KMS-11 (cell line): Measurements from ENCODE around the gene BARX2.

Experiments
- H2AFZ ChIP-seq: fragments of 200-600 bp; sonication (generic); 2 replicates; pipeline ENCODE4 v1.6.1; 2016; ENCODE audit warnings: antibody characterized with exemption, mixed run types, low read depth
- H3K27ac ChIP-seq: fragments of 200-600 bp; sonication (generic); 2 replicates; pipeline ENCODE4 v1.6.1; 2016; ENCODE audit warnings: mild to moderate bottlenecking, mixed run types
- H3K27me3 ChIP-seq: fragments of 200-600 bp; sonication (generic); 2 replicates; pipeline ENCODE4 v1.6.1; 2017; ENCODE audit warnings: mild to moderate bottlenecking, low read depth, mixed run types, moderate library complexity; ENCODE audit not compliant: insufficient read depth
- H3K36me3 ChIP-seq: fragments of 200-600 bp; sonication (generic); 2 replicates; pipeline ENCODE4 v1.6.1; 2017; ENCODE audit warnings: mild to moderate bottlenecking, mixed run types; ENCODE audit not compliant: insufficient read depth
- H3K4me1 ChIP-seq: fragments of 200-600 bp; sonication (generic); 2 replicates; pipeline ENCODE4 v1.6.1; 2016; ENCODE audit warnings: mild to moderate bottlenecking, low read depth, mixed run types; ENCODE audit not compliant: poor library complexity, severe bottlenecking
- H3K4me2 ChIP-seq: fragments of 200-600 bp; sonication (generic); 2 replicates; pipeline ENCODE4 v1.7.0; 2016; ENCODE audit warnings: mild to moderate bottlenecking, mixed run types
- H3K4me3 ChIP-seq: fragments of 200-600 bp; sonication (generic); IDR thresholded peaks from 2 replicates; pipeline ENCODE4 v1.6.1; 2017; ENCODE audit warnings: low read depth, low read length, mixed read lengths; ENCODE audit not compliant: insufficient read depth
- H3K79me2 ChIP-seq: fragments of 200-600 bp; sonication (generic); 2 replicates; pipeline ENCODE4 v1.6.1; 2016; ENCODE audit warnings: low read depth, mixed run types; ENCODE audit not compliant: insufficient read depth
- H3K9ac ChIP-seq: fragments of 200-600 bp; sonication (generic); 2 replicates; pipeline ENCODE4 v1.6.1; 2016; ENCODE audit warnings: mild to moderate bottlenecking, mixed run types
- H4K20me1 ChIP-seq: fragments of 200-600 bp; sonication (generic); 2 replicates; pipeline ENCODE4 v1.6.1; 2016; ENCODE audit warnings: mild to moderate bottlenecking, mixed run types; ENCODE audit not compliant: insufficient read depth
- CTCF ChIP-seq: fragments of 200-600 bp; sonication (generic); conservative IDR thresholded peaks from 2 replicates; pipeline ENCODE4 v1.6.1; 2017; ENCODE audit warnings: low read depth, mild to moderate bottlenecking, antibody characterized with exemption, low read length, moderate library complexity, mixed read lengths

Gene BARX2

GRCh38 chr11:129408865-129409444 is 33.3 kb downstream of the BARX2 start:
- Histone ChIP-seq H3K4me1 (no peaks in the 10 kb centered on the region), H3K9ac (no peak overlapping the region), H3K36me3 (no peaks in the 10 kb centered on the region), H3K4me3 (no peak overlapping the region), H3K79me2 (no peaks in the 10 kb centered on the region), H3K4me2 (no peak overlapping the region), H4K20me1 (no peaks in the 10 kb centered on the region), H3K27ac (no peak overlapping the region), H2AFZ (no peak overlapping the region), H3K27me3 (no peaks in the 10 kb centered on the region)
- no peak for TF ChIP-seq CTCF

GRCh38 chr11:129410395-129410960 is 34.8 kb downstream of the BARX2 start:
- H3K4me3 ChIP-seq = no peak overlapping the region
- H4K20me1 ChIP-seq = no peaks in the 10 kb centered on the region
- TF ChIP-seq CTCF = no peak
- H3K27ac ChIP-seq = no peak overlapping the region
- no peaks in the 10 kb centered on the region for H3K36me3 ChIP-seq
- no peak overlapping the region for H3K4me2 ChIP-seq
- H3K4me1 ChIP-seq = no peaks in the 10 kb centered on the region
- no peaks in the 10 kb centered on the region for H3K79me2 ChIP-seq
- no peak overlapping the region for H2AFZ ChIP-seq
- H3K9ac ChIP-seq = no peak overlapping the region
- no peaks in the 10 kb centered on the region for H3K27me3 ChIP-seq

- H2AFZ ChIP-seq = no peak overlapping the region
- H3K4me3 ChIP-seq = no peak overlapping the region
- H3K79me2 ChIP-seq = no peaks in the 10 kb centered on the region
These were observed 36.8 kb downstream of the BARX2 start for GRCh38 chr11:129412494-129412893.

GRCh38 chr11:129414144-129414872 is 38.7 kb downstream of the BARX2 start:
- H3K27ac ChIP-seq = no peak overlapping the region
- H3K79me2 ChIP-seq = no peaks in the 10 kb centered on the region
- H3K4me2 ChIP-seq = no peak overlapping the region
- no peaks in the 10 kb centered on the region for H3K36me3 ChIP-seq
- H2AFZ ChIP-seq = no peak overlapping the region
- no peak for TF ChIP-seq CTCF
- no peaks in the 10 kb centered on the region for H4K20me1 ChIP-seq
- H3K27me3 ChIP-seq = no peaks in the 10 kb centered on the region
- H3K9ac ChIP-seq = no peak overlapping the region
- peaks cover 7% of the 10 kb centered on the region for H3K4me1 ChIP-seq
- no peak overlapping the region for H3K4me3 ChIP-seq

More at GRCh38 chr11:129412494-129412893, 36.8 kb downstream of the BARX2 start:
- Histone ChIP-seq H3K4me1 (no peaks in the 10 kb centered on the region), H3K27ac (no peak overlapping the region), H3K36me3 (no peaks in the 10 kb centered on the region), H3K4me2 (no peak overlapping the region), H4K20me1 (no peaks in the 10 kb centered on the region), H3K27me3 (no peaks in the 10 kb centered on the region), H3K9ac (no peak overlapping the region)
- TF ChIP-seq CTCF = no peak
